GM18517 (cell line): ENCODE data around the gene SWT1.
"Not testable (repeated sequence)": the region's sequence is repeated elsewhere in the genome, so short reads cannot be mapped to it uniquely, and the experiment has no call there.

Source experiments
- ATAC-seq: cut with Tn5 transposase; IDR thresholded peaks from one replicate; pipeline ENCODE4 v1.9.1; 2021; ENCODE audit warnings: mild to moderate bottlenecking, moderate library complexity; ENCODE audit not compliant: unreplicated experiment

SWT1 gene

DNA sequence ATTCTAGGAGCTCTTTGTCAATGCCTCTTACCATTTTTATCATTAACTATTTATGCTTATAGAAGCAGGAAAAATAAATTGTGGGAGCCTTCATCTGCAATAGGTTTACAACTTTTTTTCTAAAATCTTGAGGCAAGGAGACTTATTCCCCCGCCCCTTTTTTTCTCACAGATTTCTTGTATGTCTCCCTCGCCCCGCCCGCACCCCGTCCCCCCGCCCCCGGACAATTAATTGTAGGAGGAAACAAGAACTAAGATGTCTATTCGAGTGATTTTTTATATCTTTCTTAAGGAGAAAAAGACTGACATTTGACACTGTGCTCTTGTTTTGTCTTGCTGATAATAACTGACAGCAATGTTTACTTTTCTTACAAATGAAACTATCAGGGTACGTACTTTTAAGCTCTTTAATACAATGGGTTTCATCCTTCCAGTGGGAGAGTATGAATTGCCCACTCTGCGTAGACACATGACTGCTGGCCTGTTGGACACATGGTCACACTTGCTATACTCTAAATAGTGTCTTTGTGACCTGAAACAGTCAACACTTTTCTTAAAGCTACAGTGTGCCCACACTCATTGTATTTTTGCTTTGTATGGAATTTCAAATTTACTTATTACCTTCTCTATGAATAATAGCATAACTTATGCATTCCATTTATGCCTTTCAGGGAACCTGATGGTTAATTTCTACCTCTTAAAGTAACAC is 161.6 kb downstream of the SWT1 start:
- no peak for ATAC-seq

DNA sequence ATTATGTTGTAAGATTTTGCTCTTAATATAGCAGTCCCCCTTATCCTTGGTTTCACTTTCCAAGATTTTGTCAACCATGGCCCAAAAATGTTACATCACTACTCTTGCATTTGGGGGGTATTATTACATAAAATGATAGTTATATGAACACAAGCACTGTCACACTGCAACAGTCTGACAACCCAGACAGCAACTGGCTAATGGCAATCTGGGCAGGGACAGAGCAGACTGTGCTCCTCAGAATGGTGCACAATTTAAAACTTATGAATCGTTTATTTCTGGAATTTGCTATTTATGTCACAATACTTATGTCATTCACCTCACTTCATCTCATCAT is 162.1 kb downstream of the SWT1 start:
- ATAC-seq = no peak

DNA sequence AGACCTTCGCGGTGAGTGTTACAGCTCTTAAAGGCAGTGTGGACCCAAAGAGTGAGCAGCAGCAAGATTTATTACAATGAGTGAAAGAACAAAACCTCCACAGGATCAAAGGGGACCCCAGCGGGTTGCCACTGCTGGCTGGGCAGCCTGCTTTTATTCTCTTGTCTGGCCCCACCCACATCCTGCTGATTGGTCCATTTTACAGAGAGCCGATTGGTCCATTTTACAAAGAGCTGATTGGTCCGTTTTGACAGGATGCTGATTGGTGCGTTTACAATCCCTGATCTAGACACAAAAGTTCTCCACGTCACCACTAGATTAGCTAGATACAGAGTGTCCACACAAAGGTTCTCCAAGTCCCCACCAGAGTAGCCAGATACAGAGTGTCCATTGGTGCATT is 164.1 kb downstream of the SWT1 start:
- not testable (repeated sequence) for ATAC-seq

DNA sequence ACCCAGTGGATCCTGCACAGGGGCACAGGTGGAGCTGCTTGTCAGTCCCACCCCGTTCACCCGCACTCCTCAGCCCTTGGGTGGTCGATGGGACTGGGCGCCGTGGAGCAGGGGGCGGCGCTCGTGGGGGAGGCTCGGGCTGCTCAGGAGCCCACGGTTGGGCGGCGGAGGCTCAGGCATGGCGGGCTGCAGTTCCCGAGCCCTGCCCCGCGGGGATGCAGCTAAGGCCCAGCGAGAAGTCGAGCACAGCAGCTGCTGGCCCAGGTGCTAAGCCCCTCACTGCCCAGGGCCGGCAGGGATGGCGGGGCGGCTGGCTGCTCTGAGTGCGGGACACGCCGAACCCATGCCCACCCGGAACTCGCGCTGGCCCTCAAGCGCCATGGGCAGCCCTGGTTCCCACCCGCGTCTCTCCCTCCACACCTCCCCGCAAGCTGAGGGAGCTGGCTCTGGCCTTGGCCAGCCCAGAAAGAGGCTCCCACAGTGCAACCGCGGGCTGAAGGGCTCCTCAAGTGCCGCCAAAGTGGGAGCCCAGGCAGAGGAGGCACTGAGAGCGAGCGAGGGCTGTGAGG is 164.8 kb downstream of the SWT1 start:
- not testable (repeated sequence) for ATAC-seq

DNA sequence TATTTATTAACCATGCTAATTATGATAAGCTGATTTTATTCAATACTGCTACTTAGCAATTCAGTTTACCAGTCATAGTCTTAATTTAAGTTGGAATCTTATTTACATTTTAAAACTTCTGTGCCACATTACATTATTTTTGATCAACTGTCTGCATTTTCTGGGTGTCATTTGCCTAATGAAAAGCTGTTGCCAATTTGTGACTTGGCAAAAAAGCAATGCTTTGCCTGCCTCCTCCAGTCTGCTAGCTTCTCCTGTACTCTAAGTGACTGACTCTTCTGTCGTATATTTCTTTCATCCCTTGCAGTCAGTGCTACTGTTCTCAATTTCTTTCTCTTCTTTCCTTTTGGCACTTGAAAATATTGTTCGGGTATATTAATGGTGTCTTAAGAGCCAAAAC is 165.7 kb downstream of the SWT1 start:
- no peak for ATAC-seq

DNA sequence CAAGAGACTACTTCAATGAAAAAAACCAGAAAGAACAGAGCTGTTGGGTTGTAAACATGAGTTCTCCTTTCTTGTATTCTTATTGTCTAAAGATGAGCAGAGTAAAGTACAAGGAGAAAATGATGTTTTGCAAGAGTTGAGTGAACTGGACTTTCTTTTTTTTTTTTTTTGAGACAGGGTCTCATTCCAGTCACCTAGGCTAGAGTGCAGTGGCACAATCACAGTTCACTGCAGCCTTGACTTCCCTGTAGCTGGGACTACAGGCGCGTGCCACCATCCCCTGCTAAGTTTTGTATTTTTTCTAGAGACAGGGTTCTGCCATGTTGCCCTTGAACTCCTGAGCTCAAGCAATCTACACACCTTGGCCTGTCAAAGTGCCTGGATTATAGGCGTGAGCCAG is 167.2 kb downstream of the SWT1 start:
- no peak for ATAC-seq

DNA sequence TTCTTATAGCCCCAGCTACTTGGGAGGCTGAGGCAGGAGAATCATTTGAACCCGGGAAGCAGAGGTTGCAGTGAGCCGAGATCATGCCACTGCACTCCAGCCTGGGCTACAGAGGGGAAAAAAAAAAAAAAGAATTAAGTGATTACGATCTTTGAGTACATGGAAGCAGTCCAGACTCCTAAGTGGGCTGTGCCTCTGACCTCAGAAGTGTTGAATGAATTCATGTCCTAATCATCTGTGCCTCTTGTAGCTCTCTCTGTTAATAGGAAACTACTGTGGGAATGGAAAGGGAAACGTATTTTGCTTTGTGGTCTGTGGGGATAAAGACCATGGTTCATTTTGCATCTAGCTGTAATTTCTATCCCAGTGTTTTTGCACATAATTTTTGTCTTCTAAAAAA is 168.4 kb downstream of the SWT1 start:
- no peak for ATAC-seq

DNA sequence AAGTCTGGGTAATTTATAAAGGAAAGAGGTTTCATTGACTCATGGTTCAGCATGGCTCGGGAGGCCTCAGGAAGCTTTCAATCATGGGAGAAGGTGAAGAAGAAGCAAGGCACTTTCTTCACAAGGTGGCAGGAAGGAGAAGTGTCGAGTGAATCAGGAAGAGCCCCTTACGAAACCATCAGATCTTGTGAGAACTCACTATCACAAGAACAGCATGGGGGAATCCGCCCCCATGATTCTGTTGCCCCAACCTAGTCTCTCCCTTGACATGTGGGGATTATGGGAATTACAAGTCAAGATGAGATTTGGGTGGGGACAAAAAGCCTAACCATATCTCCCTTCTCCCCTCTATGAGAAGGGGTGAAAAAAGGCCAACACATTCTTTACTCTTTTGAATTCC is 171.3 kb downstream of the SWT1 start:
- no peak for ATAC-seq

DNA sequence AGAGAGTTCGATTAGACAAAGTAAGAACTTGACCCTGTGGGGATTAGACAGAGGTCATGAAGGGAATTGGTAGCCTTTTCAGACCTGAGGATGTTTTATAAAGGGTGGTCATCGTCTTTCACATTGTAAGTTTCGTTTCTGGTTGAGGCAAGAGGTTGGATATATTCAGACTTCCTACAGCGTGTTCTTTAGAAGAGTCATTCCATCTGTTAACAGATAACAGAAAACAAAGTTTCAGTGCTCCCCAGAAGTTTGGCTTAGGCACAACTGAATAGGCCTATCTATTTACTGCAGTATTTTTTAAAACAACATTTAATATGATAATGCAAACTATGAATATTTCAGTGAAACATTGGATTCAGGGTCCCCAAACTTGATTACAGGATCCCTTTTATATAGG is 177.2 kb downstream of the SWT1 start:
- ATAC-seq = no peak

DNA sequence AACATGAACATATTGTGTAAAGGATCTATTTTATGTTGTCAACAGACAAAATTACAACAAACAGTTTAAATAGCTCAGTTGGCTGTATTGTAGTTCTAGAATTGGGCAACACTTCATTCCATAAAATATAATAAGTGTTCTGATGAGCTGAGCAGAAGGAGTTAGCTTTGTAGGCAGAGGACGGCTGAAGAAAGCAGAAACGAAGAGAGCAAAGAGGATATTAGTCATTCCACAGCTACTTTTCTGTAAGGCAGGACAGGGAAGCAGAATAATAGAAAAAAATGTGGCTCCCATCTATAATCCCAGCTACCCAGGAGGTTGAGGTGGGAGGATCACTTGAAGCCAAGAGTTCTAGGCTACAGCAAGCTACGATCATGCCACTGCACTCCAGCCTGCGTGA is 180.3 kb downstream of the SWT1 start:
- ATAC-seq = no peak

DNA sequence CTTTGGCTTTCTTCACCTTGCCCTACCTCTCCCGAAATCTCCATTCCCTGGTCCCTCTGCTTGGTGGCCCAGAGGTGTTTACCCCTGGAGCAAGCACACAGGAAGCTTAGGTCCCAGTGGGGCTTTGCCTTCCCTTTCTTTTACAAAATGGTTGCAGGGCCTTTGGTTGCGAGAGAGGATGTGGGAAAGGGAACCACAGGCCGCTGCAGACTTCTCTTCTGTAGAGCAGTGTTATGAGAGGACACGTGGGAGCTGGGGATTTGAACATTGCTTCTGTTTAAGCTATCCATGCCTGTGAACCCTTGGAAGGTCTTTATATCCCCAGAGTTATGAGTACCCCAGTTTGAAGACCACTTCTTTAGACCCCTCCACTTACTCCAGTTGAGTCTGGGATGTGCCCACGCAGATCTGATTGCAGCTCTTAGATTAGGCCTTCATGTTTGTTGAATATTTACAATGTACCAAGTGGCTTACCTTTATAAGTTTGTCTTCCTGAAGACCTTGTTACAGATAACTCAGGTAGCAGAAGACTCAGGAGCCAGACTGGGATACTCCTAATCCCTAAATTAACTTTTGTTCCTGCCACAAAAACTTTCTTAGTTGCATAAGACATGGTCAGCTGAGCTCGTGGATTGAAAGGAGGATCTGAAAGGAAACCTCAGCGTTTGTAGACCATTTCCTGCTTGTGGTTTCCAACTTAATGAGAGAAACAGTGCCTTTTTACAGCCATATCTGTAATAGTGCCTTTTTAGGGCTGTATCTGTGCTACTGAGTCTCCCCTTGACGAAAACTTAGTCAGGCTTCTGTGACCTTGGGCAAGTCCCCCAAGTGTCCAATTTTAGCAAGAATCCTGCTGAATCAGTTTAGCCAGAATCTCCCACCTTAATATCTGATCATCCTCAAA is 182.0 kb downstream of the SWT1 start:
- peak; percentile 98 for ATAC-seq

DNA sequence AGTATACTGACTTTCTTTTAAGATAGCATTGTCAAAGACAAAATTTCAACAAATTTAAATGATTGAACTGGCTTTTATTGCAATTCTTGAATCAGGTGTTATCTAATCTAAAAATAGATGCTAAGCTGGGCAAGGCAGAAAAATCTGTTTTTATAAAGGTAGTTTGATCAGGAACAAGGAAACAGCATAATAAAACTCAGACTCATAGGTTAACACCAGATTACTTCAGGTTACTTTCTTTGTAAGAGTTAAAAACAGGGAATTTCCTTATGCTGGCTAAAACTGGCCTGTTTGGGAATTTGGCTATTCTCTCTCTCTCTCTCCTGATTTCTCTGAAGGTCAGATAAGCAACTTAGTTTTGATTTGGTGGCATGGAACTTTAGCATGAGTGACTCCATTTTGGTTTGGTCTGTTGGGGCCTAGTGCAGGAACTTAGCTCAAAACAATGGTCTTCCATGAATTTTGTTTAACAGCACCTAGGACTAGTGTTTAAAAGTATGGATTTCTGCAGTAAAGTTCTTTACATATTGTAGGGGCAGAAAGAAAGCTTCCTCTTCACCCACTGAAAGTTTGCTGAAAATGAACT is 184.3 kb downstream of the SWT1 start:
- no peak for ATAC-seq
